SKM-1 (cell line): Measurements from ENCODE around the gene PDSS1.
"Not testable (repeated sequence)": the region's sequence is repeated elsewhere in the genome, so short reads cannot be mapped to it uniquely, and the experiment has no call there.

Source experiments
- DNase-seq: peaks from one replicate; lab custom pipeline; 2025; ENCODE audit not compliant: unreplicated experiment; lab: John Stamatoyannopoulos, UW

Gene PDSS1

GRCh38 chr10:26738301-26738911, 40.9 kb downstream of the PDSS1 start:
- DNase-seq, result no peak

DNA sequence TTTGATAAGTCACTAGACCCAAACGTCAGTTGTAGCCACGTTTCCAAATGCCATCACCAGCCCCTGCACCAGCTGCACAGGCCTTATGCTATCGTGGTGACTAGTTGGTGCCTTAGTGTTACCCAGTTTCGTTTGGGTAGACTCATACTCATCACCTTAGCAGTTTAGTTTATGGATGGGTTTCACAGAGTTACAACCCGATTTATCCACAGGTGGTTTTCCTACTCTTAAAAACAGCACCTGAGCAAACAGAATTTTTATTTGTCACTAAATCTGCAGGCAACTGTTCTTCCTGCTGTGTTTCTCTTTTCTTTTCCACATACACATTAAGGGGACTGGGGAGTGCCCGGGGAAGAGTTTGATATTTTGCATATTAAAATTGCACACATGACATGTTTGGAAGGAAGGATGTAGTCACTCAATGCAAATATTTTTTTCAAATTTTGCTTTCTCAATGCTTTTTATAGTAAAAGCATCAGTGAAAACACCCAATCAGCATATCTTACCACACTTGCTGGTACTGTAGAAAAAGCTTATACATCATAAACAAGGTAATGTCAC, 41.6 kb downstream of the PDSS1 start:
- DNase-seq, result no peak

- DNase-seq, result no peak
Observed at GRCh38 chr10:26741368-26741767, 43.9 kb downstream of the PDSS1 start.

DNA sequence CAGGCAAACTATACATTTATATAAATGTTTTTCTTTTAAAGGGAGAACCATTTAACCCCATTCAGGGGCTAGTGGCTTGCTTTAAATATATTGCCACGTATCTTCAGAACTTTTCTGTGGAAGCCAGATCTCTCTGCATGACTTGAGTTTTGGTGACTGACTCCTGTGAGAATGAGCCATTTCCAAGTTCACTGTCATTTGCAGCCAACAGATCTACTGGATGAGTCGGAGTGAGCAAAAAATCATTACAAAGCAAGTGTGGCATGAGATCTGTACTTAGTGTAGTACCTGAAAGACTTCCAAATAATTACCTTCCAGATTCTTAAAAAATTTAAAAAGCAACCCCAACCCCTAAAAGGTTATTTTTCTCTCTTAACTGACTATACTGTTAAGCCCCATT, 45.6 kb downstream of the PDSS1 start:
- no peak for DNase-seq

DNA sequence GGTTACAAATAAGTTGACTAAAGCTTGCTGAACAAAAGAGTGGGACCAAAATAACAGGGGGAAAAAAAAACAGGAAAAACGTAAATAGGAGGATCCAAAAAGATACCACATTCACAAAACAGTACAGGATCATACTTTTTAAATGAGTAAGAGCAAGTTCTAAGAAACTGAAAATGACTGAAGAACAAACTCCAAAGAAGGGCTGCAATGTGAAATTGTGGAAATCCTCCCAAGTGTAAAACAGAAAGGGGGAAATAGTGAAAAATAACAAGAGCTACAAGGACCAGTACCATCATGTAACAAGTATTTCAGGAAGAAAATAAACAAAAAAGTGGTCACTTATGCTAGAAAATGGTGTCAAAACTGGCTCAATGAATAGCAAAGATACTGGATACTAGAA, 46.3 kb downstream of the PDSS1 start:
- no peak for DNase-seq

DNA sequence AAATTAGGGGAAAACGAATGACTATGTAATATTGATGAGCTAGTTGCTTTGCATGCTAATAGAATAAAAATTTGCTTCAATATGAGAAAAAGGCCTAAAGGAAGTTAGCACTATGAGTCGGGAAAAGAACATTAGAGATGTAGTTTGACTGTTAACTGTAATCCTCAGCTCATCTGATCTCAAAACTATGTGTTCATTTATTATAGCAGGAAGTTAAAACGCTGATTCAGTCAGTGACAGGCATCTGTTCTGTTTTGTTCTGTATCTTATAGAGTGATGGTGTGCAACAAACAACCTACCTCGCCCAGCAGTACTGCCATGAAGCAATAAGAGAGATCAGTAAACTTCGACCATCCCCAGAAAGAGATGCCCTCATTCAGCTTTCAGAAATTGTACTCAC, 48.6 kb downstream of the PDSS1 start:
- no peak for DNase-seq

GRCh38 chr10:26755443-26755903, 58.0 kb downstream of the PDSS1 start:
- no peak for DNase-seq

GRCh38 chr10:26759008-26759407, 61.5 kb downstream of the PDSS1 start:
- no peak for DNase-seq

DNA sequence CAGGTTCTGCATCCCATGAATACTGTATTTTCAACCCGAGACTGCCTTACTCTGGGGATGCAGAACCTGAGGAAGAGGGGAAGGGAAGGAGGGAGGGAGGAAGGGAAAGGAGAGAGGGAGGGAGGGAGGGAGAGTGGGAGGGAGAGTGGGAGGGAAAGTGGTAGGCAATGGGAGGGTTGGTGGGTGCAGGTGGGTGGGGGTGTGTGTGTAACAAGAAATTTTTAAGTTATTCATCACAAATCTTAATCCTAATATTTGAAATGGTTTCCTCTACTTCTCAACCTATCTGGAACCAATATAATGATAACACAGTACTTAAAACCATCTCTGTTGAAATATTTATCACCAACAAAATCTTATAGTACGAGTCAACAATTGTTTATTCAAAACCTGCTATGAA, 68.0 kb downstream of the PDSS1 start:
- DNase-seq, result no peak

DNA sequence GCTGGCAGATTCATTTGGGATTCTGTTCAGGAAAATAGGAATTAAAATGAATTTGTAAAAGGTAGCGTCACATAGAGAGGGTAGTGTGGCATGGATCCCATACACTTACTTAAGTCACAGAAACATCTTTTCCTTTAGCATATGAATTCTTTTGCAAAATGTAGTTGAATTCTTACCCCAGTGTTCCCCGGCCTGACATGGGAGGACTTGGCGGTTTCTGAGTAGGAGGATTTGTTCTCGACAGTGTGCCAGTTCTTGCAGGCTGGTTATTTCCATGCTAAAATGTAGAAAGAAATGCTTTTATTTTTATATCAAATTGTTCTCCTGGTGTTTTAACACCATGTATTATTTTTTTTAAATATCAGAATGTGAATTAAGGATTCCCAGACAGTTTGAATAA, 72.6 kb downstream of the PDSS1 start:
- DNase-seq, result no peak

DNA sequence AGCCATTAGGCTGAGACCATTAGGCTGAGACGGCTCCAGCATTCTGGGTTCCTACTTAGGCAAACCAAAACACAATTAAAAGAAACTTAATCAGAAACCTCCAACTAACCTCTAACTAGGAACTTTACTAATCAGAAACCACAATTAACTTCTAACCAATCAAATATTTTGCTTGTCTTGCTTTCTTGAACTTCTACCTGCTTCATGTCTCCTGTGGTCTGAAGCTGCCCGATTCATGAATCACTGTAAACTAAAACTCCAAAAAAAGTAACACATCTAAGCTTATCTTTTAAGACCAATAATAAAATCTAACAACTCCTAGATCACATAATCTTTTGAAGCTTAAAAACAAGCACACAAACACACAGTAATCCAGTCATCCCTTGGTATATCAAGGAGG, 76.1 kb downstream of the PDSS1 start:
- no peak for DNase-seq

DNA sequence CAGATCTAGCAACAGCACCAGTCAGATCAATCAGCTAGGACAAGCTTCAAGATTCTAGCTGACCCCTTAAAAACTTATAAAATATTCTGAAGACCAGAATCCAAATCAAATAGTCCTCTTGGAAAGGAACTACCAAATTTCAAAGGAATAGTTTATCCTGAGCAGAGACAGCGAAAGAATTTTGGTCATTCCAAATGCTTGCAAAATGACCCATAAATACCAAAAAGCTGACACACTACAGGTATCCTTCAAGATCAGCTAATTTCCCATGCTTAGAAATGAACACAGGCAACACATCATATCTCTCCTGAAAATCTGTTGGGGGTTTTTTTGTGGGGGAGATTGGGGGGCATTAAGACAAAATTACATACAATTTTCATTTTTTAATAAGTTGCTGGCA, 78.8 kb downstream of the PDSS1 start:
- DNase-seq, result no peak

DNA sequence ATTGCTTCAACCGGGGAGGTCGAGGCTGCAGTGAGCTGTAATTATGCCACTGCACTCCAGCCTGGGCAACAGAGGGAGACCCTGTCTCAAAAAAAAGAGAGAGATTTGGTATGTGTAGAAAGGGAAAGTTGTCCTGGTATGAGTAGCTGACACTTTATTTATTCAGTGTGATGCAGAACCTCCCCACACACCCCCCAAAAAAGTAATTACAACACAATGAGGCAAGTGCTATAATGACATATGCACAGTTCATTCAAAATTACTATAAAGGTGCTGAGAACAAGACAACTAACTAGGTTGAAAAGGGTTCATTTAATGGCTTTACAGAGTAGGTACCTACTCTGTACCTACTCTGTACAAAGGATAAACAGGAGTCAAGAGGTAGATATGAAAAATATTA, 80.2 kb downstream of the PDSS1 start:
- no peak for DNase-seq

DNA sequence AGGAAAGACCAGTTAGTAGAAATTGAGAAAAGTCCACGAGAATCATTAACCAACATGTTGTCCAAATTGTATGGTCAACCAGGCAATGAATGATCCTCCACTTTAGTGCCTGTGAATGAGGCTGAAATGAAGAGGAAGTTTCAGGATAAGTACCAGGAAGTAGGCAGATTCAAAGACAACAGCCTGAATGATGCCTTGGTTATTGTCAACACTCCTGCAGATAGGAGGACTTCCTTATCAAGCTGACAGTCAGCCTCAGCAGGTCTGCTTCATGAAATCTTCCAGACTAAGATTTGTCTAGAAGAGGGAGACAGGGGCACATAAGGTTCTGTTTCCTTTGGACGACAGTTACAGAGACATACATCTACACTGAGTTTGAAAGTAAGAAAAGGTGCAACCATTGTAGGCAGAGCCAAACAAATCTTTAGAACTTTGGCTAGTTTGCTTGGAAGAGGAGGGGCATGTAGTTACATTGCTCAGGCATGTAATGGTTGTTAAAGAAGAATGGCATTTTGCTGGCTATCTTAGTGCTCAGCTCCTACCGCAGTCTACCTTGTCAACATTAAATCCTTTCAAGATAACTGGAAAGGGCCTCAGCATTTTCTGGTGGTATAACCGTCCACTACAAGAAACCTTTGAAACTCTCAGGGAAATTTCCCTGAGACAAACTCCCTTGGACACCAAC, 81.8 kb downstream of the PDSS1 start:
- no peak for DNase-seq

DNA sequence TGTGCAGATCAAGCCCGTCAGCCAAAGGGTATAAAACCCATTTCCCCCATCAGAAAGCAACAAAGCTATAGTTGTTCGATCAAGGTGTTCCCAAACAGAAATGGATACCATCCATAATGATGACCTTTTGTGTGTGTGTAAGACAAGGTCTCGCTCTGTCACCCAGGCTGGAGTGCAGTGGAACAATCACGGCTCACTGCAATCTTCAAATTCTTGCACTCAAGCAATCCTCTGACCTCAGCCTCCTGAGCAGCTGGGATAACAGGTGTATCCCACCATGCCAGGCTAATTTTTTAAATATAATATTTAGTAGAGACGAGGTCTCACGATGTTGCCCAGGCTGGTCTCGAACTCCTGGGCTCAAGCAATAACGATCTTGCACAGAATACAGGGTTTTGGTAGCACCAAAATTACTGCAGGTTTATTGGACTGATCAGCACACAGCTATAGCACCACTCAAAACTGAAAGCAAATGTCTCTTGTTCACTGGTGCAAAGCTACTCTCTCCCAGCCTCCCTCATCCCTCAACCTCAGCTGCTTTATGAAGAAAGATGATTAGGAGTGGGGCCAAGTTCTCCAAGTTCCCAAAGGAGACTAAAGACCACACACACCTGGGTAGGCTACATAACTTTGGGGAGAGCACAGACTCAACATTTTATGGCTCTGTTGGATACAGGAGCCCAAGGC, 82.7 kb downstream of the PDSS1 start:
- DNase-seq, result no peak

GRCh38 chr10:26780793-26781601, 83.5 kb downstream of the PDSS1 start:
- no peak for DNase-seq

- DNase-seq, result no peak
Observed at GRCh38 chr10:26781797-26782196, 84.3 kb downstream of the PDSS1 start.

DNA sequence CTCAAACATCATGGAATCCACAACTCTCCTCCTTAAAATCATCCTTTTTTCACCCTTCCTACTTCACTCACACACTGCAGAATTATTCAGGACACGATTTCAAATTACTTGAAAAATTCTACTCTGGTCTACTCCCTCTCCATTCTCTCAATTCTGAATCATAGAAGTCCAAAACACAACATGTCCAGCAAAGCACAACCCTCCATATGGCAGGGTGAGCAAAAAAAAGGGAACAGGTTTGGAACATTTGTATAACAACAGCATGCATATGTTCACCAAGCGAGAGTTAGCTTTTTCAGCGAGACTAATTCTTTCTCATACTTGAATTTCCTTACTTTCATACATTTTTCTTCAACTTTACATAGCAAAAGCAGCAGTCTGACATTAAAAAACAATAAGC, 89.9 kb downstream of the PDSS1 start:
- no peak for DNase-seq

- not testable (repeated sequence) for DNase-seq
Observed at GRCh38 chr10:26789779-26790178, 92.3 kb downstream of the PDSS1 start.

DNA sequence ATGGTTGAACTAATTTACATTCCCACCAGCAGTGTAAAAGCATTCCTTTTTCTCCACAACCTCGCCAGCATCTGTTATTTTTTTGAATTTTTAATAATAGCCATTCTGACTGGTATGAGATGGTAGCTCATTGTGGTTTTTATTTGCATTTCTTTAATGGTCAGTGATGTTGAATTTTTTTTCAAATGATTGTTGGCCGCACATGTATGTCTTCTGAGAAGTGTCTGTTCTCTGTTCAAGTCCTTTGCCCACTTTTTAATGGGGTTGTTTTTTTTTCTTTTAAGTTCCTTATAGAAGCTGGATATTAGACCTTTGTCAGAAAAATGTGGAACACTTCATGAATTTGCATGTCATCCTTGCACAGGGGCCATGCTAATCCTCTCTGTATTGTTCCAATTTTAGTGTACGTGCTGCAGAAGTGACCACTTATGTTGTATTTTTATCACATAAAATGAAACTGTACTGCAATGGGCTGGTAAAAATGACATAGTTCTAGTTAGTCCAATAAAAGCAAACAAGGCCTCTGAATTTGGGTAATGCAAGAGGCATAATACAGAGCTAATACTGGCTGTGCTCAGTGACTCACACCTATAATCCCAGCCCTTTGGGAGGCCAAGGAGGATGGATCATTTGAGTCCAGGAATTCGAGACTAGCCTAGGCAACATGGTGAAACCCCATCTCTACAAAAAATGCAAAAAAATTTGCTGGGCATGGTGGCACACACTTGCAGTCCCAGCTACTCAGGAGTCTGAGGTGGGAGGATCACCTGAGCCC, 92.9 kb downstream of the PDSS1 start:
- no peak for DNase-seq
